GM18517 (cell line): ENCODE results near the gene PLXNB3.
"Not testable (repeated sequence)": the region's sequence is repeated elsewhere in the genome, so short reads cannot be mapped to it uniquely, and the experiment has no call there.

Experiments
- ATAC-seq: cut with Tn5 transposase; IDR thresholded peaks from one replicate; pipeline ENCODE4 v1.9.1; 2021; ENCODE audit warnings: mild to moderate bottlenecking, moderate library complexity; ENCODE audit not compliant: unreplicated experiment

The PLXNB3 gene

DNA sequence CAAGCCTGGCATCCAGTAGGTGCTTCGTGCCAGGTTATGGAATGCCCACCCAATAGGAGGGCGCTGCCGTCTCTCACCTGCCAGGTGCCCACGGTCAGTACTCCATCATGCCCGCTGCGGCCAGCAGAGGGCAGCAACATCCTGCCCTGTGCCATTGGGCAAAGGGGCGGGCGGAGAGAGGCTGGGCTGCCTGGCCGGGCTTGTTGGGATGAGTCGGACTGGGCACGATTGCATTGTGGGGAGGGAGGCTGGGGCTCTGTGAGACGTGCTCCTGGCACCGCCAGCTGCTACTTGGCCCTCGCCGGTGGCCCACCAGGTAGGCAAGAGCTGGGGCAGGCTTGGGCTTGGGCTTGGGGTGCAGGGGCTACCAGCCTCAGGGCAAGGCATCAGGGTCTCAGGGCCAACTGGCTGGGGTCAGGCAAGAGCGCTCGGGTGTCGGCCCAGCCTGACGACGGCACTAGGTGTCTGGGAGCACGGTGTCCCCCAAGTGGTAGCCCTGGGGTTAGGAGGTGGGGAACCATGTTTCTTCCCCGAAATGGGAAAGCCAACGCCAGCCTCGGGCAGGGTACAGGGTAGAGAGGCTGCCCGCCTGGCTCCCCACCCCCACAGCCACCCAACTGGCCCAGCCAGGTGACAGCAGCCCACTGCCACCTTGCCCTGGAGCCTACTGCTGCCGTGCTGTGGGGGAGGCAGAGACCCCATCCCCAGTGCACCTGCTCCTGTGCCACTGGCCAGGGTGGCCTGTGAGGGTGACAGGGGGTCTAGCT lies at the start of gene PLXNB3:
TSS of gene PLXNB3 (plus strand) at position 261 of the 767 bp plus-strand sequence. CDS start 1,287 bp downstream, outside the sequence.
- ATAC-seq: no peak

DNA sequence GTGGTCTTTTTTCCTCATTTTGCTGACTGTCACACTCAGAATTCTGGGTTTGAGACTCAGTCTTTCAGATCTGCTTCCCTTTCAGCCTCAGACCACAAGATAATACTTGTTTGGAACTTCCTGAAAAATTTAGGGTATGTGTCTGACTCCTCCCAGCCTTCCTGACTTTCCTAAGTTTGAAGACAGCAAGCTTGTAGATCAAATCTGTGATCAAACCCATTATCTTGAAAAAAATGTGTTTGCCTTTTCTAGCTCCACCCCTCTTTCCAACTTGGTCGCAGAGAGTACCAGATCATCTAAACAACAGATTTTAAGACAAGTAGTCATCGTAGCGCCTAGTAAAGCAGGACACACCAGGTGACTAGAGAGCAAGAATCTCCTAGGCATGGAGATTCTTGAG lies 49.8 kb upstream of the PLXNB3 start:
- ATAC-seq: no peak

DNA sequence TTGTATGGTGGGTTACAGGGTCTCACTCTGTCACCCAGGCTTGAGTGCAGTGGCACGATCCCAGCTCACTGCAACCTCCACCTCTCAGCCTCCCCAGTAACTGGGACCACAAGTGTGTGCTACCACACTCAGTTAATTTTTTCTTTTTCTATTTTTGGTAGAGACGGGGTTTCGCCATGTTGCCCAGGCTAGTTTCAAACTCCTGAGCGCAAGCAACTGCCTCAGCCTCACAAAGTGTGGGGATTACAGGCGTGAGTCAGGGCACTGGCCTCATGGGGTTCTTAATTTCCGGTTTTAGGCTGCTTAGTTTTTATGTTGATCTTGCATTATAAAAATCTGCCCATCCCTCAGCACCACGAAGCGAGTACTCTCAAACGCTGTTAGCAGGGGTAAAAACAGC lies 46.6 kb upstream of the PLXNB3 start:
- ATAC-seq: no peak

DNA sequence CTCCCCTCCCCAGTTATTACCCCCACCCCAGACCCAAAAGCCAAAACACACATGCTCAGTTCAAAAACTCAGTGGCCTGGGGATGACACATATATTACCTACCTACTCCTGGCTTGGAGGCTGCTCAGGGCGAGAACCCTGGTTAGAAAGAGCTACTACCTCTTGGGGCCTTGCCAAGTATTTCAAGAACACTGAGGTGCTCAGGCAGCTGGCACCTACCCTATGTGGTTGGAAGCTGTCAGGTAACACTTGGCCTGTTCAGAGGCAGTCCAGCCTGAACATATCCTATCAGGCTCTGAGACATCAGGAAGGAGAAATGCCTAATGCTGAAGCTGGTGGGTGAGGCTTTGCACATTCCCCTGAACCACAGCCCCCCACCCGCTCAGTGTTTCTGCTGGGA lies 44.8 kb upstream of the PLXNB3 start:
- ATAC-seq: no peak

DNA sequence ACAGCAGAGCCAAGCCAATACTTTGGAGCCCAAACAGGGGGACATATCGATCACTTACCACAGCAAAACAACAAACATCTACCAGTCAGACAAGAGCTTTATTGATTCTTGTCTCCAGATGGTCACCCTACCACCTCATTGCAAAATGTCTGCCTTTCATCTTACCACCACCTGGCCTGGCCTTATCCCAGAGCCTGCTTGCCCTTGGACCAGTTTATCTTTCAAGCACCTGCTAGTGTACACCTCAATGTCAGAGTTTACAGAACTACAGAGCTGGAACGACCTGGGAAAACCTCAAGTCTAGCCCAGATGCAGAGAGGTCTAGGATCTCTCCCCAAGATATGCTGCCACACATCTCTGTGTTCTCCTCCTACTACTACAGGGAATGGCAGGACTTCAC lies 44.3 kb upstream of the PLXNB3 start:
- ATAC-seq: no peak

DNA sequence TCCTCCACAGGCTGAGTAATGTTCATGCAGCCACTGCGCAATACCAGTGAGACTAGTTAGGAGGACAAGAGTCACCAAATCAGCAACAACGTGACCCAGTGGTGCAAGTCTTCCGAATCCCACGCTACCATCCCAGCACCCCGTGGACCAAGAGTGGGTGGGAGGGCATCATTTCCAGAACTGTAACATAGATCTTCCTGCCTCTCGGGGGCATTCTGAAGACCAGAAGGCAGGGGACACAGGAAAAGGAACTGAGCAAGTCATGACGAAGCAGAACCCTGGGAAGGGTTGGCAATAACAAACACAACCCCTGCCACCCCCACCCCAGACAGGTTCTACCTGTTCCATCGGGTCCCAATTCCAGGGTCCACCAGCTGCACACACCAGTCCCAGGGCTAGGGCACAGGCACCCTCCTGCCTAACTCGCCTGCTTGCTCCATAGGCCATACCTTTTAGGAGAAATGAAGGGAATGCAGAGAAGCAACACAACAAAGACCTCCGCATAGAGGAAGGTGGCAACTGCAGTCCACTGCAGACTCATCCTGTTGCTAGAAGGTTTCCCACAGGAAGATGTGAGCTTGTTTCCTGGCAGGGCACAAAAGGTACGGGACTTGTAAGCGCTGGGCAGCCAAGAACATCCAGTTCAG lies 41.2 kb upstream of the PLXNB3 start:
- no peak for ATAC-seq

DNA sequence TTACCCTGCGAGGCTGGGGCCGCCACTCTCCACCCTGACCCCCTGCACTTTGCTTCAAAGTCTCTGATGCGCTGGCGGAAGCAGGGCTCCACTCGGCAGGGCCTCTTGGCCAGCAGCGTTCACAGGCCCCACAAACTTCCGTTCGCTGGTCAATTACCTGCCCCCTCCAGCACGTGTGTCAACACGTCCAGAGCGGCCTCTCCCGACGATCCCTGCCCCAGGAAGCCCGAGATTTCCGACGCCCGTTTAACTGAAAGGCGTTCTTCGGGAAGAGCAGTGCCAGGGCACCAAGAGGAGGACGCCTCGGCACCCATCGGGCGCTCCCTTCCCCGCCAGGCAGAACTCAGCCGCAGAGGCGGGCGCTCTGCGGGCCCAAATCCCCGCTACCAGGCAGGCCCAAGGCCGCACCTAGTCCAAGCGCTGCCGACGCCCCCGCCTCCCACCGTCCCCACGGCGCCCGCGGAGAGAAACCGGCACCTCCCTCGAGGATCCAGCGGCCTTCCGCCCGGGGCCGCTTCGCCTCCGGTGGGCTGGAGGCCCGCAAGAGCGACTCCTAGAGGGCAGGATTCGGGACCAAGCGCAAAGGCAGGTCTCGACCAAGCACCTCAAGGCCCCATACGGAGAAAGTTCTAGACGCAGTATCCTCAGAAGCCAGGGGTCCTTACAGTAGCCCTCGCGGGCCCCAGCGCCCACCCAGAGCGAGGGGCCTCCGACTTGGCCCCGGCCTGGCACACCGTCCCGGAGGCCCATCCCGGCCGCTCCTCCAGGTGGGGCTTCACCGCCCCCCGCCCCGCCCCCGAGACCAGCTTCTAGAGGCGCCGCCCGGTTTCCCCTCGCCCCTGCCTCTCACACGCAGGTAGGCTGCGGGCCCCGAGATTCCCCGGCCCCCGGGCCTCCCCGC lies 40.4 kb upstream of the PLXNB3 start:
- peak; percentile 38 for ATAC-seq

DNA sequence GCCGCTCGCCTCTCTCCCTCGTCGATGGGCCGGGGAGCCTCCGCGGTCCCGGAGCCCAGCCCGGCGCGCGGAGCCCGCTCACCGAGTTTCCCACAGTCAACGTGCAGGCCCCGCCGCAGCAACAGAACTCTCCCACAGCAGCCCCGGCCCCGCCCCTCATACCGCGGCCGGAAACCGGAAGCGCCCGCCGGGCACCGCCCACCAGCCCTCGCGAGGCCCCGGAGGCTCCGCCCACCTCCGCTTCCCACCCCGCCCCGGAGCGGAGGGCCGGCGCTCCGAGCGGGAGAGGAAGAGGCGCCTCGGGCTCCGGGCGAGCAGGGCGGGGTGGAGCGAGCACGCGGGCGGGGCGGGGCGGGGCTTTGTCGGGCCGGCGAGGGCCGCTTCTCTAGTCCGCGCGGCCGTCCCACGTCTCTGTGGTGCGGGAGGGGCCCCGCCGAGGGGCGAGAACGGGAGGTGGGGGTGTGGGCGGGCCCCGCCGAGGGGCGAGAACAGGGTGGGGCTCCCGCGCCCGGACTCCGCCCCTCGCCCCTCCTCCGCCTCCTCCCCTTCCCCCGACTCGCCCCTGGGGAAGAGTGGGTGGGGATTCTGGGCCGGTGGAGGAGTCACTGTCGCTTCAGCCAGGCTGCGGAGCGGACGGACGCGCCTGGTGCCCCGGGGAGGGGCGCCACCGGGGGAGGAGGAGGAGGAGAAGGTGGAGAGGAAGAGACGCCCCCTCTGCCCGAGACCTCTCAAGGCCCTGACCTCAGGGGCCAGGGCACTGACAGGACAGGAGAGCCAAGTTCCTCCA lies 39.6 kb upstream of the PLXNB3 start, which contains the start of the genes ABCD1 and BCAP31:
TSS of gene ABCD1 (plus strand) at position 605 of the 787 bp plus-strand sequence. CDS start 411 bp downstream, outside the sequence.
TSS of gene BCAP31 (minus strand) at position 136 of the 787 bp plus-strand sequence. CDS start 1,143 bp downstream, outside the sequence.
- peak; percentile 49 for ATAC-seq

DNA sequence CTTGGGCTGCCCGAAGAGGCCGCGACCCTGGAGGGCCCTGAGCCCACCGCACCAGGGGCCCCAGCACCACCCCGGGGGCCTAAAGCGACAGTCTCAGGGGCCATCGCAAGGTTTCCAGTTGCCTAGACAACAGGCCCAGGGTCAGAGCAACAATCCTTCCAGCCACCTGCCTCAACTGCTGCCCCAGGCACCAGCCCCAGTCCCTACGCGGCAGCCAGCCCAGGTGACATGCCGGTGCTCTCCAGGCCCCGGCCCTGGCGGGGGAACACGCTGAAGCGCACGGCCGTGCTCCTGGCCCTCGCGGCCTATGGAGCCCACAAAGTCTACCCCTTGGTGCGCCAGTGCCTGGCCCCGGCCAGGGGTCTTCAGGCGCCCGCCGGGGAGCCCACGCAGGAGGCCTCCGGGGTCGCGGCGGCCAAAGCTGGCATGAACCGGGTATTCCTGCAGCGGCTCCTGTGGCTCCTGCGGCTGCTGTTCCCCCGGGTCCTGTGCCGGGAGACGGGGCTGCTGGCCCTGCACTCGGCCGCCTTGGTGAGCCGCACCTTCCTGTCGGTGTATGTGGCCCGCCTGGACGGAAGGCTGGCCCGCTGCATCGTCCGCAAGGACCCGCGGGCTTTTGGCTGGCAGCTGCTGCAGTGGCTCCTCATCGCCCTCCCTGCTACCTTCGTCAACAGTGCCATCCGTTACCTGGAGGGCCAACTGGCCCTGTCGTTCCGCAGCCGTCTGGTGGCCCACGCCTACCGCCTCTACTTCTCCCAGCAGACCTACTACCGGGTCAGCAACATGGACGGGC lies 38.8 kb upstream of the PLXNB3 start:
- ATAC-seq: peak; percentile 6

DNA sequence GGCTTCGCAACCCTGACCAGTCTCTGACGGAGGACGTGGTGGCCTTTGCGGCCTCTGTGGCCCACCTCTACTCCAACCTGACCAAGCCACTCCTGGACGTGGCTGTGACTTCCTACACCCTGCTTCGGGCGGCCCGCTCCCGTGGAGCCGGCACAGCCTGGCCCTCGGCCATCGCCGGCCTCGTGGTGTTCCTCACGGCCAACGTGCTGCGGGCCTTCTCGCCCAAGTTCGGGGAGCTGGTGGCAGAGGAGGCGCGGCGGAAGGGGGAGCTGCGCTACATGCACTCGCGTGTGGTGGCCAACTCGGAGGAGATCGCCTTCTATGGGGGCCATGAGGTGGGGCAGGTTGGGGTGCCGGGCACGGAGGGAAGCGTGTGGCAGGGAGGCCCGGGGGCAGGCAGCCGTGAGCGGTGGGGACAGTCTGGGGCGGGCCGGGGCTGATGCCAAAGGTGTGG lies 38.2 kb upstream of the PLXNB3 start:
- no peak for ATAC-seq

DNA sequence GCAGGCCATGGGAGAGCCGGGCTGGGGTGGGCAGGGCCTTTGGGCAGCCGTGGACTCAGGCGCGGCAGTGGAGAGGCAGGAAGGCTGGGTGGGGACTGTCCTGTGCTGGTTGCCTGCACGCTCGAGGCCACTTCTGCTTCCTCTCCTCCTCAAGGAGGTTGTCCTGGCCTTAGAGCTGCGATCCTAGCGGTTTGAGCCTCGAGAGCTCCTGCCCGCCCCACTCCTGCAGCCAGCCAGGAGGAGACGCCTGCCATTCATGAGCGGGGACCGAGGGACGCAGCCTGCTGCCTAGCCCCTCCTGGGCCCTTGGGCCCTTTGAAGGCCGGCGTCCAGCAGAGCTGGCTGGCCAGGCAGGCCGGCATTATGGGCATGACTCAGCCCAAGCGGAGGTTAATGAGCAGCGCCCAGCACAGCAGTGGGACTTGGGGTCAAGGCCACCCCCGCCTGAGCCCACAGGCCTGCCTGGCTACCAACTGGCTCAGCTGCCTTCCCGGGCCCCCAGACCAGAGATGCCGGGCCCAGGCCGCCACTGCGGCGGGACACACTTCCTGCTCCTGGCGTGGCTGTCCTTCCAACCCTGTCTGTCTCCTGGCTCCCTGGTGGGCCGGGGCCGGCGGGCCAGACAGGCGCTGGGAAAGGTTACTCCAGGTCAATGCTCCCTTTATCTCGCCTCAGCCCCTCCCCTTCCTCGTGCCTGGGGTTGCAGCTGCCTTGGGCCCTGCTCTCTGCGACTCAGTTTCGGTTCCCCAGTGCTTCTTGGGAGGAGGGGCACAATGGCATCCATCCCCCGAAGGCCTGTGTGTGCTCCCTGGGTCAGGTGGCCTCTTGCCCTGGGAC lies 37.5 kb upstream of the PLXNB3 start:
- ATAC-seq: peak; percentile 55

DNA sequence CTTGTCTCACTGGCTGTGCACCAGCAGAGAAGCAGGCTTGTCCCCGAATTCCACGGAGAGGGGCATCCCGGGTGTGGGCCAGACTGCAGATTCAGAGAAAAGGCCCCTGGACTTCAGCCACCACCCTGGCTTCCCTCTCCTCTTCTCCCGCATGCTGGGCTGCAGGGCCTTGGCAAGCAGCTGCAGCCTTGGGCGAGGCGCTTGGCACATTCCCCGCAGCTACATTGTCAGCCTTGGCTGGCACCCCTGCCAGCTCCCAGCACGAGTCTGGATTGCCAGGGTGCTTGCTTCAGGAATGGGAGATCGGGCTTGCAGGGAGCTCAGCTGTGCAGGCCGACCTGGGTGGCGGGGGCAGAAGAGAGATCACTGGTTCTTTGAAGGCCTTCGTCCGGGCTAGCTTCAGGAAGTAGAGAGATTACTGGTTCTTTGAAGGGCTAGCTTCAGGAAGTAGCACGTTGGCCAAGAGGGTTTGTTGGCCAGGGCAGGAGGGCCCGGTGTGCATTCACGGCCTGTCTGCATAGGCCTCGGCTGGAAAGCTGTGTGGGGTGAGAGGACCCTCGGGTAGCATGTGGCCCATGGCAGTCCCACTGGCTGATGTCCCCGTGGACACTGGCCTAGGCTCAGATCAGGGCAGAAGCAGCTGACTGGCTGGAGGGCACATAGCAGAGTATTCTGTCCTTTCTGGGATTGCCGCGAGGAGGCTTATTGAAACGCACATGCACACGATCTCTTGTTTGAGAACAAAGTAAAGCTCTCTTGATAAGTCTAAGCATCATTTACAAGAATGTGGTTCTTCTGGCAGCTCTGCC lies 36.7 kb upstream of the PLXNB3 start:
- no peak for ATAC-seq

DNA sequence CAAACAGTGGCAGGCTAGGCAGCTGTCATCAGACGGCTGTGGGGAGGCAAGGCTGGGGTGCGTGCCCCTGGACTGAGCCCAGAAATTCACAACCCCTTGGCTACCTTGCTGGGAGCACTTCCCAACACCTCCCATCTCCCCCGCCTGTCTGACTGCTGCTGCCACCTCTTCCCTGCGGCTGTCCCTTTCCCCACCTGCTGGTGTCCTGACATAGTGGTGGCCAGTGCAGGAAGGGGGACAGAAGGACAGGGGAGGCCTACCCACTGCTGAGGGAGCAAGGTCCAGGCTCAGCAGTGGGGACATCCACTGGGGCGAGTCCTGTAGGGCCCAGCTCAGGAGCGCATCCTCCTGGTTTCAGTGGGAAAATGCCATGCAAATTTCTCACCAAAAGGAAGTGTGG lies 36.0 kb upstream of the PLXNB3 start:
- no peak for ATAC-seq

DNA sequence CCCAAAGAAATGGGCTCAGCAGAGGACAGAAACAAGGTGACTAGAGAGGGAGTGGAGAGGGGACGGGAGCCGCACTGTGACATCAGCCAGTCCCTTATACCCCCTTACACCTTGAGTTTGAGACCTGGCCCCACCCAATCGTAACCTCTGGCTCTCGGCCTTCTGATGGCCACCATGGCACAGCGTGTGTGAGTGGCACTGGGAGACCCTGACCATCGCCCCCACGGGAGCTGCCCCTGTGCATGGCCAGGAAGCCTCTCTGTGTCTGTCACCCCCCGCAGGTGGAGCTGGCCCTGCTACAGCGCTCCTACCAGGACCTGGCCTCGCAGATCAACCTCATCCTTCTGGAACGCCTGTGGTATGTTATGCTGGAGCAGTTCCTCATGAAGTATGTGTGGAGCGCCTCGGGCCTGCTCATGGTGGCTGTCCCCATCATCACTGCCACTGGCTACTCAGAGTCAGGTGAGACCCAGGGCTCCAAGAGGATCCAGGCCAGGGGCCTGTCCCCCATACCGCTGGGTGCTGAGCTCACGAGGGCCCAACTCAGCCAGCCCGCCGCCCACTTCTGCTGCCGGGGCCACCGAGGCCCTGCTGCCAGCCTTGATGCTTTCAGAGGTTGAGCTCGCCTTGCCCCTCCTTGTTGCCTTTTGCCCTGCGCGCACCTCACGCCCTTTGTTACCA lies 35.0 kb upstream of the PLXNB3 start:
- no peak for ATAC-seq

DNA sequence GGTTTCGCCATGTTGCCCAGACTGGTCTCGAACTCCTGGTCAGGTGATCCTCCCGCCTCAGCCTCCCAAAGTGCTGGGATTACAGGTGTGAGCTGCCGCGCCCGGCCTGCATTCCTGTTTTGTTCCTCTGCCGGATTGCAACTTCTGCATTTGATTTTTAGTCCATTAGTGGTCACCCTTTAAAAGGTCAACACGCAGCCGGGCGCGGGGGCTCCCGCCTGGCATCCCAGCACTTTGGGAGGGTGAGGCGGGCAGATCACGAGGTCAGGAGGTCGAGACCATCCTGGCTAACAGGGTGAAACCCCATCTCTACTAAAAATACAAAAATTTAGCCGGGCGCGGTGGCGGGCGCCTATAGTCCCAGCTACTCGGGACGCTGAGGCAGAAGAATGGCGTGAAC lies 33.9 kb upstream of the PLXNB3 start:
- not testable (repeated sequence) for ATAC-seq

DNA sequence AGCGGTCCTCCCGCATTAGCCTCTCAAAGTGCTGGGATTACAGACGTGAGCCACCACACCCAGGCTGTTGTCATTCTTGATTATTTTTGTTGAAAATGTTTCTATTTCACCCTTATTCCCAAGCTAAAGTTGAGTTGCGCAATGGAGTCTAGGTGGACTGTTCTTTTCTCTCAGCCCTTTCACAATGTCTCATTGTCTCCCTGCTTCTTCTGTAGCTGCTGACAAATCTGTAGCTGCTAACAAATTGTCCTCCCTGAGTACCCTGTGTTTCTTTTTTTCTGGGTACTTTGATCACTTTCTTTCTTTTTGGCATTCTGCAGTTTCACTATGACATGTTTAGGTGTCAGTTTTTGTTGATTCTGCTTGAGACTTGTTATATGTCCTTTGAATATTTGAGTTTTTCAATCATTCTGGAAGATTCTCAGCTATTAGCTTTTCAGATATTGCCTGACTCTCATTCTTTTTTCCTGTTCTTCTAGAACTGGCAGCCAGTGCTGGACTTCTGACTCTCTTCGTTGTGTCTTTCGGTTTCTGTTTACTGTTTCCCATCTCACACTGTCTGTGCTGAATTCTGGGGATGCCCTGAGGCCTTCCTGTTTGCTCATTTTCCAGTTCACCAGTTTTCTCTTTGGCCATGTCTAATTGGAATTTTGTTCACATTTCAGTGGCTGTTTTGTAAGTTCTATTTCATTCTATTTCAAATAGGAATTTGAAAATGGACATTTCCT lies 32.8 kb upstream of the PLXNB3 start:
- no peak for ATAC-seq

DNA sequence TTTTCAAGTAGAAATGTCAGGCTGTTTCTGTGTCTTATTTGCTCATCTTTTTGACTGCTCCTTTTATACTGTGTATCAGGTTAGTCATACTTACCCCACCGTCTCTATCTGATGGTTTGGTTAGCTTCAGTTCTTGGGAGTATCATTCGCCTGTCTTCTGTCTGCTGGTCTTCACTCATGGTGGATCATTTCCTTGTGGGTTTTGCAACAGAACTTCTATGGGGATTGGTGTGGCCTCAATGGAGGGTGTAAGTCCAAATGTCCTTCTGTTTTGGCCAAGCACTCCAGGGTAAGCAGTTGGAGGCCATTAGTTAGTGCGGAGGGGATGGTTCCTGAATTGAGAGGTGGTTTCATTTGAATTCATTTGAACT lies 32.2 kb upstream of the PLXNB3 start:
- no peak for ATAC-seq
